HEK293T (cell line): Measurements from ENCODE around the gene ZYX.

ENCODE experiments used
- CTCF ChIA-PET: fragments of 350-600 bp; formaldehyde crosslinking; extraction: SDS; loops from one replicate; lab custom pipeline; 2021; ENCODE audit warnings: antibody characterized with exemption, inconsistent platforms; lab: Yijun Ruan, JAX
- POLR2A ChIA-PET: fragments of 350-600 bp; formaldehyde crosslinking; extraction: SDS; loops from one replicate; lab custom pipeline; 2020; ENCODE audit warnings: antibody characterized with exemption, inconsistent platforms; lab: Yijun Ruan, JAX
- DNase-seq: peaks from one replicate; pipeline ENCODE4 v3.0.0; 2012; ENCODE audit warnings: mixed read lengths; ENCODE audit errors: extremely low spot score
- ARNT ChIP-seq: fragments of 450-650 bp; IDR thresholded peaks from 2 replicates; pipeline ENCODE4 v1.6.1; 2017; ENCODE audit warnings: mild to moderate bottlenecking
- BHLHE40 ChIP-seq: fragments of 450-650 bp; IDR thresholded peaks from 2 replicates; pipeline ENCODE4 v1.6.1; 2016; ENCODE audit warnings: mild to moderate bottlenecking, moderate library complexity, borderline replicate concordance
- CTBP1 ChIP-seq: fragments of 450-650 bp; IDR thresholded peaks from 2 replicates; pipeline ENCODE4 v1.6.1; 2016; ENCODE audit warnings: borderline replicate concordance
- ELF4 ChIP-seq: fragments of 450-650 bp; IDR thresholded peaks from 2 replicates; pipeline ENCODE4 v1.6.1; 2017; ENCODE audit warnings: antibody characterized with exemption
- FOXA1 ChIP-seq: fragments of 450-650 bp; IDR thresholded peaks from 2 replicates; pipeline ENCODE4 v1.6.1; 2016; ENCODE audit warnings: mild to moderate bottlenecking
- FOXK2 ChIP-seq: fragments of 450-650 bp; IDR thresholded peaks from 2 replicates; pipeline ENCODE4 v1.6.1; 2016; ENCODE audit warnings: mild to moderate bottlenecking
- FOXM1 ChIP-seq: fragments of 450-650 bp; IDR thresholded peaks from 2 replicates; pipeline ENCODE4 v1.6.1; 2017; ENCODE audit warnings: mild to moderate bottlenecking, borderline replicate concordance
- HDGF ChIP-seq: fragments of 450-650 bp; IDR thresholded peaks from 2 replicates; pipeline ENCODE4 v1.6.1; 2017; ENCODE audit warnings: antibody characterized with exemption, borderline replicate concordance
- L3MBTL2 ChIP-seq: fragments of 450-650 bp; conservative IDR thresholded peaks from 2 replicates; pipeline ENCODE4 v1.6.1; 2016; ENCODE audit warnings: mild to moderate bottlenecking
- LEF1 ChIP-seq: fragments of 450-650 bp; IDR thresholded peaks from 2 replicates; pipeline ENCODE4 v1.6.1; 2017; ENCODE audit warnings: mild to moderate bottlenecking, borderline replicate concordance
- NFRKB ChIP-seq: fragments of 450-650 bp; IDR thresholded peaks from 2 replicates; pipeline ENCODE4 v1.6.1; 2016; ENCODE audit warnings: mild to moderate bottlenecking, moderate library complexity
- PKNOX1 ChIP-seq: fragments of 450-650 bp; IDR thresholded peaks from 2 replicates; pipeline ENCODE4 v1.6.1; 2016
- SP1 ChIP-seq: fragments of 450-650 bp; IDR thresholded peaks from 2 replicates; pipeline ENCODE4 v1.6.1; 2017
- SUZ12 ChIP-seq: fragments of 450-650 bp; IDR thresholded peaks from 2 replicates; pipeline ENCODE4 v1.6.1; 2016; ENCODE audit warnings: mild to moderate bottlenecking
- TARDBP ChIP-seq: fragments of 450-650 bp; IDR thresholded peaks from 2 replicates; pipeline ENCODE4 v1.6.1; 2016
- ZNF384 ChIP-seq: fragments of 450-650 bp; IDR thresholded peaks from 2 replicates; pipeline ENCODE4 v1.6.1; 2016

The ZYX gene

GRCh38 chr7:143383642-143383957 lies 2.5 kb downstream of the ZYX start:
- CTCF ChIA-PET = interaction anchor here (1.1 kb wide), 1 partner anchor 11 kb away, joined by 3 read pairs; no protein-coding TSS in a partner anchor
- TF ChIP-seq FOXA1 (no peak), PKNOX1 (no peak), ARNT (no peak), L3MBTL2 (no peak), NFRKB (no peak), FOXM1 (no peak), HDGF (no peak), LEF1 (no peak)
- no peak for DNase-seq
- POLR2A ChIA-PET = interaction anchor here (1.0 to 1.8 kb wide), 3 partner anchors 9 to 96 kb away, joined by 3 to 6 read pairs (median 3); partner anchors contain the start of gene CASP2

- POLR2A ChIA-PET = interaction anchor here (1.0 to 1.8 kb wide), 4 partner anchors 8 to 96 kb away, joined by 3 to 6 read pairs (median 3); partner anchors contain the start of gene CASP2
- CTCF ChIA-PET = interaction anchor here (1.1 to 1.2 kb wide), 2 partner anchors 12 to 39 kb away, joined by 3 to 5 read pairs; no protein-coding TSS in a partner anchor
Observed at GRCh38 chr7:143384148-143384547, 3.0 kb downstream of the ZYX start.

GRCh38 chr7:143384661-143385631 lies 3.8 kb downstream of the ZYX start:
- DNase-seq = no peak
- ChIA-PET POLR2A (interaction anchor here (1.0 to 1.8 kb wide), 4 partner anchors 7 to 97 kb away, joined by 3 to 6 read pairs (median 3); partner anchors contain the start of gene CASP2), CTCF (interaction anchor here (1.1 to 1.2 kb wide), 2 partner anchors 13 to 40 kb away, joined by 3 to 5 read pairs; no protein-coding TSS in a partner anchor)
- TF ChIP-seq ZNF384 = no peak
- TF ChIP-seq BHLHE40 = no peak
- no peak for TF ChIP-seq NFRKB
- TF ChIP-seq TARDBP = peak; percentile 95
- no peak for TF ChIP-seq HDGF
- no peak for TF ChIP-seq ELF4
- no peak for TF ChIP-seq FOXA1
- TF ChIP-seq CTBP1 = no peak

More at GRCh38 chr7:143384148-143384547, 3.0 kb downstream of the ZYX start:
- no peak for TF ChIP-seq FOXK2
- TF ChIP-seq SP1 = no peak
- no peak for TF ChIP-seq FOXM1
- TF ChIP-seq ELF4 = no peak
- TF ChIP-seq NFRKB = no peak
- no peak for TF ChIP-seq TARDBP
- no peak for TF ChIP-seq ARNT
- no peak for TF ChIP-seq SUZ12
- TF ChIP-seq CTBP1 = no peak
- no peak for TF ChIP-seq BHLHE40
- no peak for TF ChIP-seq PKNOX1
- TF ChIP-seq FOXA1 = no peak
- no peak for TF ChIP-seq L3MBTL2
- TF ChIP-seq HDGF = no peak
- TF ChIP-seq ZNF384 = no peak
- DNase-seq = no peak

GRCh38 chr7:143385891-143386781 lies 5.0 kb downstream of the ZYX start:
- peak; percentile 99 for TF ChIP-seq TARDBP
- no peak for TF ChIP-seq ZNF384
- no peak for TF ChIP-seq NFRKB
- no peak for DNase-seq
- POLR2A ChIA-PET = no interaction called here
- CTCF ChIA-PET = no interaction called here

GRCh38 chr7:143387156-143387975 lies 6.2 kb downstream of the ZYX start:
- CTCF ChIA-PET = no interaction called here
- DNase-seq = no peak
- POLR2A ChIA-PET = no interaction called here
- no peak for TF ChIP-seq BHLHE40
- TF ChIP-seq SUZ12 = no peak
- TF ChIP-seq PKNOX1 = no peak
- no peak for TF ChIP-seq SP1
- TF ChIP-seq FOXK2 = no peak
